HAP-1 (cell line): Measurements from ENCODE around the gene CD74.

Experiments used
- DNase-seq, 2 experiments: peaks; one replicate each; pipeline ENCODE4 v3.0.0-alpha.2; 2016 to 2020; ENCODE audit warnings: low spot score in 2 of 2
- H3K27me3 ChIP-seq: fragments of 250-450 bp; sonication (Bioruptor Pico); 2 replicates; pipeline ENCODE4 v1.5.1; 2020; ENCODE audit warnings: low read depth, mild to moderate bottlenecking, moderate library complexity
- H3K36me3 ChIP-seq: fragments of 250-450 bp; sonication (Bioruptor Pico); replicated peaks from 2 replicates; pipeline ENCODE4 v1.5.1; 2020; ENCODE audit warnings: mild to moderate bottlenecking
- H3K4me1 ChIP-seq: fragments of 250-450 bp; sonication (Bioruptor Pico); 2 replicates; pipeline ENCODE4 v1.5.1; 2020; ENCODE audit warnings: mild to moderate bottlenecking
- H3K4me3 ChIP-seq: fragments of 250-450 bp; sonication (Bioruptor Pico); 2 replicates; pipeline ENCODE4 v1.5.1; 2020; ENCODE audit warnings: mild to moderate bottlenecking, moderate library complexity
- H3K9me3 ChIP-seq: fragments of 250-450 bp; sonication (Bioruptor Pico); 2 replicates; pipeline ENCODE4 v1.5.1; 2020; ENCODE audit warnings: mild to moderate bottlenecking, moderate library complexity
- in situ Hi-C: fragments of 300-500 bp; cut with MboI; formaldehyde crosslinking; loops from 3 replicates; pipeline ENCODE4 v1.14.3; 2020; ENCODE audit warnings: low sequenced_read_pairs, inconsistent platforms, mixed read lengths

CD74 gene

GRCh38 chr5:150393096-150393645 lies 19.5 kb downstream of the CD74 start:
- H3K4me3 ChIP-seq: no peak overlapping the region
- H3K4me1 ChIP-seq: no peaks in the 10 kb centered on the region
- no peaks in the 10 kb centered on the region for H3K27me3 ChIP-seq
- DNase-seq: no peak
- peaks cover 84% of the 10 kb centered on the region for H3K36me3 ChIP-seq
- in situ Hi-C loops: no loop called here
- no peaks in the 10 kb centered on the region for H3K9me3 ChIP-seq

DNA sequence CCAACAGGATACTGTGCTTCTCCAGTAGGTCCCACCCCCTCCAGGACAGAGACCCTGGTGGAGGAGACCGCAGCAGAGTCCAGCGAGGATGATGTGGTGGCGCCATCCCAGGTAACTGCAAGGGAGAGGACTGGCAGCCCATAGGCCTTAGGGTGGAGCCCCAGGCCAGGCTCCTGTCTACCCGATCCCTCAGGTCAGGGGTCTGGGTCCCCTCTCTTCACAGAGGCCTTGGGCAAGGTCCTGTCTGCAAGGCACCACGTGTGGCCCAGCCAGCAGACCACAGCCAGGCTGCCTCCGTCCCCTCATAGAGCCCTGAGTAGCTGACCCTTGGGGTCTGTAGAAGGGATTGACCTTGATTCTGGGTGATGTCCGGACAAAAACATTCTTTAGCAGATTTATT lies 20.0 kb downstream of the CD74 start:
- H3K36me3 ChIP-seq: peaks cover 84% of the 10 kb centered on the region
- H3K4me3 ChIP-seq: no peak overlapping the region
- no peaks in the 10 kb centered on the region for H3K9me3 ChIP-seq
- H3K4me1 ChIP-seq: no peaks in the 10 kb centered on the region
- H3K27me3 ChIP-seq: no peaks in the 10 kb centered on the region
- no peak for DNase-seq
- in situ Hi-C loops: no loop called here

GRCh38 chr5:150391986-150392385 lies 20.7 kb downstream of the CD74 start:
- H3K4me3 ChIP-seq: no peak overlapping the region
- in situ Hi-C loops: no loop called here
- H3K36me3 ChIP-seq: peaks cover 85% of the 10 kb centered on the region

DNA sequence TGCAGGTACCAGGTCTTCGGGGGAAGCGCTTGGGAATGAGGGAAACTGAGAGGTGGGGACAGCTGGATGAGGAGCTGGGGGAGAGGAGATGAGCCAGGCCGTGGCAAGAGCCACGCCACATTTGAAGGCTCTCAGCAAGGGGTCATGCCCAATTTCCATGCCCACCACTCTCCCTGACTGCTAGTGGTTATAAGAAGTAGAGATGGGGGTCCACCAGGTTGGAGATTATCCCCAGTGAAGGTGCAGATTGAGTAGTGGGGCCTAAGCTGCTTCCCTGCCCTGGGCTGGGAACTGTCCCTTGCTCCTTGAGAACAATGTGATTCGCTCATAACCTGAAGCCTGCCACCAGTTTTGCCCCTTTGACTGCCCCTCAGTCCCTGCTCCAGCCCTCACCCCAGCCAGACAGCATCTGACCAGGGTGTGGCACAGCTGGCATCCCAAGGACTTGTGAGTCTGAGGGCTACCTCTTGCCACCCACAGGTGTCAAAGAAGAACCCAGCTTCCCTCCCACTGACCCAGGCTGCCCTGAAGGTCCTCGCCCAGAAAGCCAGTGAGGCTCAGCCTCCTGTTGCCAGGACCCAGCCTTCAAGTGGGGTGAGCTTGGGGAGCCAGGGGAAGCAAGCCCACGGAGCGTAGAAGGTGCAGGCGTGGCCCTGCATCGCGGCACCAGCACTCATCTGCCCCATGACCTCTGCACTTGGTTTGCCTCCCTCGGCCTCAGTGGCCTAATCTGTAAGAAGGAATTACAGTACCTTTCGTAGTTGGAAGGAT lies 21.5 kb downstream of the CD74 start:
- Histone ChIP-seq H3K4me1 (no peaks in the 10 kb centered on the region), H3K36me3 (peaks cover 87% of the 10 kb centered on the region), H3K4me3 (no peak overlapping the region), H3K27me3 (no peaks in the 10 kb centered on the region), H3K9me3 (no peaks in the 10 kb centered on the region)
- in situ Hi-C loops: no loop called here
- DNase-seq: no peak

More at GRCh38 chr5:150391986-150392385, 20.7 kb downstream of the CD74 start:
- no peaks in the 10 kb centered on the region for H3K4me1 ChIP-seq
- no peak for DNase-seq
- no peaks in the 10 kb centered on the region for H3K27me3 ChIP-seq
- no peaks in the 10 kb centered on the region for H3K9me3 ChIP-seq

DNA sequence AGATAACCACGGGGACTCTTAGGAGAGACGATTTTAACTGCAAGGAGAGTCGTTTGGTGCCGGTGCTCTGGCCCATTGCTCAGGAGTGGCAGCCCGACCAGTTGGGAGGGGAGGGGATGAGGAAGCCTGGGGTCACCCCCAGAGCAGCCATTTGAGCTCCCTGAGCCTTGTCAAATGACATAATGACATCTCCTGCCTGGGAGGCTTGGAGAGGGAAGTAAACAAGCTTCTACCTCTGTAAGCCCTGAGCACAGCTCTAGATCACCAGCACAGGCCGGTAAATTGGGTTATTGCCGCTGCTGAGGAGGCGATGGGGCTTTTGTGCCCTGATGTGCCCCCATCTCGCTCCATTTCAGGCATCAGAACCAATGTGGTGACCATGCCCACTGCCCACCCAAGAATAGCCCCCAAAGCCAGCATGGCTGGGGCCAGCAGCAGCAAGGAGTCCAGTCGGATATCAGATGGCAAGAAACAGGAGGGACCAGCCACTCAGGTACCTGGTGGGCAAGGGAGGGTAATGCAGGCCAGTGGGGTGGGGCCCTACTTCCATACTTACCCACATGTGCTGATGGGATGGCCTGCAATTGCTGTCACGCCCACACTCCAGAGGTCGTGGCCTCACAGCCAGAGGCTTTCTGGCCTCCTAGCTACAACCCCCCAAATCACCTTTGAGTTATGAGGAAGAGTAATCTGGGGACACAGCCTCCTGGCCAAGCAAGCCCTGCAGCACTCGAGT lies 23.0 kb downstream of the CD74 start:
- H3K9me3 ChIP-seq: no peaks in the 10 kb centered on the region
- H3K27me3 ChIP-seq: no peaks in the 10 kb centered on the region
- peaks cover 89% of the 10 kb centered on the region for H3K36me3 ChIP-seq
- in situ Hi-C loops: no loop called here
- H3K4me1 ChIP-seq: no peaks in the 10 kb centered on the region
- DNase-seq: no peak
- H3K4me3 ChIP-seq: no peak overlapping the region

GRCh38 chr5:150386024-150386855 lies 26.5 kb downstream of the CD74 start:
- Histone ChIP-seq H3K27me3 (no peaks in the 10 kb centered on the region), H3K4me1 (no peaks in the 10 kb centered on the region), H3K9me3 (no peaks in the 10 kb centered on the region), H3K36me3 (peaks cover 91% of the 10 kb centered on the region), H3K4me3 (no peak overlapping the region)
- DNase-seq: no peak
- in situ Hi-C loops: no loop called here

DNA sequence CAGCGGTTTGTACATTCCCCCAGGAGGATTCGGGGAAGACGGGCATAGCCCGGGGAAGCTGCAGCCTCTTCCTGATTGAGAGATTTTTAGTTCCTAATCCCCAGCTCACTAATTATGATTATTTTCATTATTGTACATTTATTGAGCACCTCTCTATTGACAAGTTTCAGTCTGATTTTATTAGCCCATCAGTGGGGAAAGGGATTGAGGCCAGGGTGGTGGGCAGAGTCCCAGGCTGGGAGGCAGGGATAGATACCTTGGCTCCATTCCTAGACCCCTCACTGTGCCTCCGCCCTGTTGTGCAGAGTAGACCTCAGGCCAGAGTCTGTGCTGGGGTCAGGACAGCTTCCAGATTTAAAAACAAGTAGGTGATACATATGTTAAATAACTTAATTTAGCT lies 28.0 kb downstream of the CD74 start:
- no peaks in the 10 kb centered on the region for H3K9me3 ChIP-seq
- H3K4me3 ChIP-seq: no peak overlapping the region
- H3K4me1 ChIP-seq: no peaks in the 10 kb centered on the region
- H3K36me3 ChIP-seq: peaks cover 94% of the 10 kb centered on the region
- DNase-seq: no peak
- no peaks in the 10 kb centered on the region for H3K27me3 ChIP-seq
- in situ Hi-C loops: no loop called here

- Histone ChIP-seq H3K9me3 (no peaks in the 10 kb centered on the region), H3K4me3 (no peak overlapping the region), H3K36me3 (peaks cover 99% of the 10 kb centered on the region), H3K4me1 (no peaks in the 10 kb centered on the region), H3K27me3 (no peaks in the 10 kb centered on the region)
- in situ Hi-C loops: no loop called here
- no peak for DNase-seq
Measured at GRCh38 chr5:150377964-150378694, 34.6 kb downstream of the CD74 start.

DNA sequence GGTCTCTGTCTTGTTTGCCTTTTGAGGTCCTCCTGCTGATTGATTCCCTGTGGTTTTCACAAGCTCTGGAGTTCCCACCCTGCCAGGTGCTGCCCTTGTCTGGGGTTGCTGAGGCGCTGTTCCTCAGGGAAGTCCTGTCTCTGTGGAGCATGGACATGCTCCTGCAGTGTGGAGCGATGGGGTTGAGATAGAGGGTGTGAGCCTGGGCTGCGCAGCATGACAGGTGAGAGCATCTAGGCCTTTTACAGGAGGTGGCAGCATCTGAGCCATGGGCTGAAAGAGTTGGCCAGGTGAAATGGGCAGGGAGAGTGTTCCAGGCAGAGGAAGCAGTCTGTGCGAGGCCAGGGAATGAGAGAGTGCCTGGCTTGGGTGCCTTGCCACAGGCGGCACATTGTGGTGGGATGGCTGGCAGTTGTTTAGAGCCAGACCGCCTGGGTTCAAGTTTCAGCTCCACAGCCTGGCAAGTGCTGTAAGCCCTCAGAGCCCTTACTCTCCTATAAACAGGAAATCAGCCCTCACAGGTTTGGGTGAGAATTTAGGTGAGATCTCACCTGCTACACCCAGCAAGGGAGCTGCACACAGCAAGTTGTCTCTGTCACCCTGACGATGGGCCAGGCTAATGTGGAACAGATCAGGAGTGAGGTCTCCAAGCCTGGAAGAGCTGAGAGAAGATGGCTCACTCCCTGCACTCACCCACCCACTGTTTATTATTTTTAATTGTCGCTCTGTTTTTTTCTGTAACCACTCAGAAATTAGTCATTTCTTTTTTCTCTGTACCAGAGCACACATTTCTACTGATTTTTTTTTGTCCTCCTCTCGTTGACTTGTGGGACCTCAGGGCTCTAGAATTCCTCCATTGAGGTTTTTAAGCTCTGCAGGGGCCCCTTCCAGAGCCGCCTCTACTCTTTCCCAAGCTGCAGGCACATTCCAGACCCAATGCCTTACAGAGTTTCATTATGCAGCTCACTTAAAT lies 35.6 kb downstream of the CD74 start:
- in situ Hi-C loops: no loop called here
- Histone ChIP-seq H3K36me3 (peaks cover 99% of the 10 kb centered on the region), H3K9me3 (no peaks in the 10 kb centered on the region), H3K4me1 (no peaks in the 10 kb centered on the region), H3K4me3 (no peak overlapping the region), H3K27me3 (no peaks in the 10 kb centered on the region)
- no peak for DNase-seq

GRCh38 chr5:150374651-150375050 lies 38.1 kb downstream of the CD74 start:
- no peak for DNase-seq
- Histone ChIP-seq H3K9me3 (no peaks in the 10 kb centered on the region), H3K27me3 (no peaks in the 10 kb centered on the region), H3K4me1 (no peaks in the 10 kb centered on the region), H3K4me3 (no peak overlapping the region), H3K36me3 (peaks cover 100% of the 10 kb centered on the region)
- in situ Hi-C loops: no loop called here

DNA sequence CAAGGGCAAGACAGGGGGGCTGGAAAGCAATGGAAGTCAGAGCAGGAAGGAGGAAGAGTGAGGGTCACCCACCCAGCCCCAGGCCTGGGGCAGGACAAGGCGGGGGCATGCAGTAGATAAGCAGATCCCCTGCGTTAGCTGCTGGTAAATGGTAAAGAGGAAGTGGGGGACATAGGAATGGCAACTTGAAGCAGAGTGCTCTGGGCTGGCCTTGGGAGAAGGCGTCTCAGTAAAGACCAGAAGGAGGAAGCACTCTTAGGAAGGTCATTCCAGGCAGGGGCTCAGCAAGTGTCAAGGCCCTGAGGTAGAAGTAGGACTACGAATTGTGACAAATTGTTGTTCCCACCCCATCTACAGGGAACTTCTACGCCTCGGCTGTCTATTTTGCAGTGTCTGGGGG lies 40.1 kb downstream of the CD74 start:
- Histone ChIP-seq H3K27me3 (no peaks in the 10 kb centered on the region), H3K4me1 (no peaks in the 10 kb centered on the region), H3K36me3 (peaks cover 100% of the 10 kb centered on the region), H3K9me3 (no peaks in the 10 kb centered on the region), H3K4me3 (no peak overlapping the region)
- DNase-seq: no peak
- in situ Hi-C loops: no loop called here

- Histone ChIP-seq H3K36me3 (peaks cover 93% of the 10 kb centered on the region), H3K9me3 (no peaks in the 10 kb centered on the region), H3K4me1 (no peaks in the 10 kb centered on the region), H3K27me3 (no peaks in the 10 kb centered on the region), H3K4me3 (no peak overlapping the region)
- in situ Hi-C loops: no loop called here
- no peak for DNase-seq
Measured at GRCh38 chr5:150368526-150368925, 44.2 kb downstream of the CD74 start.
